GM12892 (cell line): ENCODE data around the gene HIVEP2.

Source experiments
- DNase-seq: peaks from one replicate; pipeline ENCODE4 v3.0.0; 2011; ENCODE audit not compliant: insufficient read length
- FAIRE-seq: peaks from 2 replicates; lab custom pipeline; 2011; peaks lifted over from hg19 to GRCh38; lab: Jason Lieb, UNC
- POLR2A ChIP-seq: IDR thresholded peaks from 2 replicates; pipeline ENCODE4 v1.6.1; 2011; ENCODE audit warnings: low read depth, low read length, control low read depth
- POLR2AphosphoS5 ChIP-seq: IDR thresholded peaks from 2 replicates; pipeline ENCODE4 v1.6.1; 2011; ENCODE audit warnings: low read depth, low read length, control low read depth
- TAF1 ChIP-seq: IDR thresholded peaks from 2 replicates; pipeline ENCODE4 v1.6.1; 2011; ENCODE audit warnings: low read depth, mild to moderate bottlenecking, control low read depth, low read length, borderline replicate concordance

Gene HIVEP2

DNA sequence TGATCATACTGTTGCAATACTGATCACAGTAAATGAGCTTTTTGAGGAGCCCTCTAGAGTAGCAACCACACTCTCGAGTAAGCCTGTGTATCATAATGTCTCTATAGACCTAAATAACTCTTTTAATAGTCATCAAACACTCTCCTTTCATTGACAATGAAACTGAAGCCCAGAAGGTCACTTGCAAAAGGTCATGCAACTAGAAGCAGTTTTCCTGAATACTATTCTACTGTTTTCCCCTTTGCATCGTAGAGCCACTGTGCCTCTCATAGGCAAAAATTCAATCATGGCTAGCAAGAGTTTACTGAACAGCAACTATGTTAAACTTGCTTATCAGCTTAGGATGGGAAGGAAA is 105.3 kb downstream of the HIVEP2 start:
- FAIRE-seq (peak; percentile 56), DNase-seq (no peak)
- TF ChIP-seq POLR2A: no peak

DNA sequence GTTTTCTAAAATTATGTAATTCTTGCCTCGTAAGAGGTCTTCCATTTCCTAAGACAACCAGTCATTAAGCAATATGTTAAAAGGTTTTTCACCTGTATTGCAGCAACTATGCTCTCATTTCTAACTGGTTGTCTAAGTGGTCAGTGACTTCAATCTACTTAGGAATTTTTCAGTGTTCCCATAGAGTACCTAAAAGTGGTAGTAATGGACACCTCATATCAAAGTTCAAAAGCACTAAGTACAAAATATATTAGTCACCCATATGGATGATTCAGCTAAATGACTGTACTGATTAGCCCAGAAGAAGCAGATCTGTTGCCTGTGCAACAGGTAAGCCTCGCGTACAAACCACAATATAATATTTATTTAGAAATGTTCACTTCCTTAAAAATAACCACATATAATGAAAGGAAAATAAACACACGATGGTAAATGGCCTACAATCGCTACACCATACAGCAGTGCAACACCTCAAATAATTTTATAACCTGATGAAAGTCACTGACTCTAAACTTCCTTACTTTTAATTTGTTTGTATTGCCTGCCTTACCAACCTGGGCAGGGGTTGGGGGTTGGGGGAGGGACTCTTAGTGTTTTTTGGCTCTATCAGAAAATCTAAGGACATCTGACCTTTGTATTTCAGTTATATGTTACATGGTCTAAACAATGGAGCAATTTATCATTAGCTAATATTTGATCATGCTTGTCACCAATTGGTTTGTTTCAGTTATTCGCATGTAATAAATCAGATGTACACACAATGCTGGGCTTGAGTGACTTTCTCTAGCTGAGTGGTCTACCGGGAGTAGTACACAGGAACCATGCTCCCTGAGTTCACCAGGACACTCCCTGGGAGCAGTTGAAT is 105.9 kb downstream of the HIVEP2 start:
- TF ChIP-seq TAF1: no peak
- no peak for TF ChIP-seq POLR2A
- no peak for TF ChIP-seq POLR2AphosphoS5
- FAIRE-seq (peak; percentile 73), DNase-seq (no peak)

DNA sequence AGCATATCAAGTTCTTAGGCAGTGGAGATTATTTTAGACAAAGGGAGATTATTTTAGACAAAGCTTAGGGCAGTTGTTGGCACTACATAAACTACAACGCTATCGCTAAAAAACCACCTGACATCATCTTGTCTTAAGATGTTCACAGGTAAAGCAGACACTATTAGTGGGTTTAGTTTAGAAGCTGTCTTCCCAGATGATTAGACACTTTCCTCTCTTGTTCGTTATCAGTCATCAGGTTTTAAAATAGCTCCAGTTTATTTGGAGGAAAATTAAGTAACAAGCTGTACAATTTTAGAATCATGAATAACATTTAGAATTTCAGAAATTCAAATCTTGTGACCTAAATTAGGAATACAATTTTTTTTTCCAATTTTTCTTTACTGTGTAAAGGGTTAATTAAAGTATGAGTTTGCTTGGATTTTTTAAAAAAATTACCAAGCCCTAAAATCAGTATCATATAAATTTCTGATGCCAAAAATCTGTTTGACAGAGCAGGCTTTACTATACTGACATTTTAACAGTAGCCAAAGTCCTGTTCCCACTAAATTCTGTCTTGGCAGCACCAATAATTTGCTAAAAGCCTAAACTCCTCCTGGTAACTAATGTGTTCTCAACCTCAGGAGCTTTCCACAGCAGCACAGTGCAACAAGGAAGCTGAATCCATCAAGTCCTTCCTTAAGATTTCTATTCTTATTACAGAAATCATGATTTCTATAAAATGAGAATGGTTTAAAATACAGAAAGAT is 109.0 kb downstream of the HIVEP2 start:
- TF ChIP-seq POLR2AphosphoS5: no peak
- TF ChIP-seq POLR2A: no peak
- no peak for TF ChIP-seq TAF1
- DNase-seq: no peak
- no peak for FAIRE-seq

DNA sequence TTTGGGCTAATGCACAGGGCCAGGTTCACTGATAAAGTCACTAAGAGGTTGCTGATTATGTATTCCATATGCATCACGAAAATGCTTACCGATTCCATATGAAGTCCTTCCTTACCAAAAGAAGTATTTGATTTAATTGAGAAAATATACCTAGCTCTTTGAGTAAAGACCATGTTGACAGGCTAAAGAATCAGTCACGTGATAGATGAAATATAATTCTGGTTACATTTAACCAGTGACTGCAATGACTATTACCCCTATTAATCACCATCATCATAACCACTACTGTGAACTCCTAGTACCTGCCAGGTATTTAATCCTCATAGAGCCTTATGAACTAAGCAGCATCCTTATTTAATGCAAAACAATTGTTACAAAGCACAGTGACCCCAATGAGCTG is 110.1 kb downstream of the HIVEP2 start:
- TF ChIP-seq POLR2AphosphoS5: no peak
- no peak for TF ChIP-seq TAF1
- no peak for TF ChIP-seq POLR2A
- FAIRE-seq (no peak), DNase-seq (no peak)

DNA sequence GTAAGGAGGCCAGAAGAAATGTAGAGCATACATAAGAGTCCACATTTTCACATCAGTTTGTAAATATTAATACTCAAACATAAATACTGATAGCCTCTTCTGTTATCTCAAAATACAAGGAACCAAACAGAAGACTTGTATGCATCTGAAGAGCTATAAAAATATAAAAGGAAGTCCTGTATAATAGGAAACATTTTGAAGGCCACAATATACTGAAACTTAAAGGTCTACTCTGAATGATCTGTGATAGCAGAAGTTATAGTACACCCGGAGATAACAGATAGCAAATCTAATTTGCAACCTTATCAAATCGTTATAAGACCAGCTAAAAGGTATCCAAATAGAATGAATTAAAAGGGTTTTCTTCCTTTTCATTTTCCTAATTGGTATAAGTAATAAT is 111.2 kb downstream of the HIVEP2 start:
- TF ChIP-seq POLR2A (no peak), TAF1 (no peak), POLR2AphosphoS5 (no peak)
- FAIRE-seq (no peak), DNase-seq (no peak)

DNA sequence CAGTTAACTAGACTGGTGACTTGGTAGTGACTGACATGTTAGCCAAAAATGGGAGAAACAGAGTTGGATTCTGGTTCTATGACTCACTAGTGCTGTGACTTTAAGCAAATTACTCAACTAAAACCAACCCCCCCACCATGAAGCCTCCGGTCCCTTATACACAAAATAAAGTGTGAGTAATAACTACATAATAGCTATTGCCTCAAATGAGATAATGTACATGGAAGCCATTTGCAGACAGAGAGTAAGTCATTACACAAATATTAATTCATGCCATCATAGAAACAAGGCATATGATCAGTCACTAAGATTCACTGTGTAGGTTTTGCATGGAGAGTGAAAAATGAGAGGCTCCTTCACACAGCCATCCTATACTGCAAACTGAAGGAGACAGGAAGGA is 111.9 kb downstream of the HIVEP2 start:
- FAIRE-seq (peak; percentile 72), DNase-seq (no peak)
- no peak for TF ChIP-seq POLR2A
- TF ChIP-seq POLR2AphosphoS5: no peak
- no peak for TF ChIP-seq TAF1

DNA sequence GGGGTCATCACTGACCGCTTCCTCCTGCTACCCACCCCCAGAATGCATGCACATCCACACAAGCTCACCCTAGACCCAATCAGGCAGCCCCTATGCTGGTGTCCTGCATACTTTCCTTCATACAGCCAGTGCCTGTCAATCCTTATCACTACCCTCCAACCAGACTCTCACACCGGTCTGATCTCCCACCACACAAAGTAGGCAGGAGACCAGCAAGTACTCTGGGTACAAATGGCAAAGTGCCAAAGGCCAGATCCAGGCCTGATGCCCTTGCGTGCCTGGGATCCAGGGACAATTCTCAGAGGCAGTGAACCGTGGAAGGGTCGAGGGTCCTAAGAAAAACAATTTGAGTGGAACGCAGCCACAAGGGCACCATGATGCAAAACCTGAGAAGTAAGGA is 114.2 kb downstream of the HIVEP2 start:
- no peak for DNase-seq
- peak; percentile 44 for FAIRE-seq
- TF ChIP-seq TAF1 (no peak), POLR2A (no peak), POLR2AphosphoS5 (no peak)

DNA sequence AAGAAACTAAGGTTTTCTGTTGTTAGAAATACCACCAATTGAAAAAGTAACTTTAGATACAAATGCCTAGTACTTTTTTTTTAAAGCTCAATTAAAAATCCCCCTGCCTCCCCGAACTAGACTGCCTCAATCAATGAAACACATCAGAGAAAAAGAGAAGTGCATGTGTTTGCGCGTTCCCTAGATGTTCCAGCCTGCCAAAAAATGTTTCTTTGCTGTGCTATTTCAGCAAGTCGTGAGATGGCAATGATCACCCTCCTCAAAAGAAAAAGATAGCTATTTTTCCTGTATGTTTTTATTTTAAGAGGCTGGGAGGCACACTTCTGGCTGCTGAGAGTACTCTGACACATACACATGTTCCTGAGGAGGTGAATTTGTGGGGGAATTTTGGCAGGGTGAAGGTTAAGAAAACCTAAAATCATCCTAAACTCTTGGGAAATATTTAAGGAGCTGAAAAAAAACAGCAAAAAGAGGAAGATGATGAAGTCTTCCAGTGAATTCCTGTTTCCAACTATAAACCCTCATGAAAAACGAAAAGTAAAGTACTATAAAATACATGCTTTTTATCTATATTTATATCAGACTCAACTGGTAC is 114.8 kb downstream of the HIVEP2 start:
- no peak for DNase-seq
- FAIRE-seq: no peak
- TF ChIP-seq POLR2AphosphoS5: no peak

DNA sequence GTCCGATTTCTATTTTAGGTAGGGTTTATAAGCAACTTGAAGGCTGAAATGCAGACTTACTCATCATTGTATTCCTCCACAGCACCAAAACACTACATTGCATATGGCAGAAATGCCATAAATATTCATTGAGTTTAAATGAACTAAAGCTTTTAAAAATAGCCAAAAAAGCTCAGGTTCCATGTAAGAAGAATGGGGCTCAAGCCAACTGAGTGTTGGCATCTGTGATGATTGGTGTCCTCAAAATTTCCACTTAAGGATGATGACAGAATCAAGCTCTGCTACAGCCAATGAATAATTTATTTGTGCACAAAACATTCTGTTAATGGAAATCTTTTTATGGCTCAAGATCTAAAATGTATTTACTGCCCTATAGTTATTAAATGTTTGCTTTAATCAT is 115.4 kb downstream of the HIVEP2 start:
- no peak for FAIRE-seq
- TF ChIP-seq POLR2A (no peak), POLR2AphosphoS5 (no peak), TAF1 (no peak)
- DNase-seq: no peak

DNA sequence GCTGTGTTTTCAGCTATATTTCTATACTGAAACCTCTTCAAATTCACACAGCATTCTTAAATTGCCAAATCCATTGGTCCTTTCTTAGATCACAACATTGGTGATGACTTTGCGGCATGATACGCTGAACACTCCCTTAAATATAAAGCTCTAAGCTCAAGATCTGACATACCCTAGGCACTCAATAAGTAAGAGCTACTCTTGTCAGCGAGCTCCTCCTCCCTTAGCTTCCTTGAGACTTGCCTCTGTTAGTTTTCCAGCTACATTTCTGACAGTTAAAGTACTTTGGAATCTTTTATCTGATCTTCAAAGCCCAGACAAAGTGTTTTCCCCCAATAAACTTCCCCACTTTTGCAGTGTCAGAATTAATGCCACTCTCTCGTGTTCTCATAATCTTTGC is 117.0 kb downstream of the HIVEP2 start:
- DNase-seq (no peak), FAIRE-seq (no peak)
- no peak for TF ChIP-seq TAF1
- no peak for TF ChIP-seq POLR2AphosphoS5
- TF ChIP-seq POLR2A: no peak

DNA sequence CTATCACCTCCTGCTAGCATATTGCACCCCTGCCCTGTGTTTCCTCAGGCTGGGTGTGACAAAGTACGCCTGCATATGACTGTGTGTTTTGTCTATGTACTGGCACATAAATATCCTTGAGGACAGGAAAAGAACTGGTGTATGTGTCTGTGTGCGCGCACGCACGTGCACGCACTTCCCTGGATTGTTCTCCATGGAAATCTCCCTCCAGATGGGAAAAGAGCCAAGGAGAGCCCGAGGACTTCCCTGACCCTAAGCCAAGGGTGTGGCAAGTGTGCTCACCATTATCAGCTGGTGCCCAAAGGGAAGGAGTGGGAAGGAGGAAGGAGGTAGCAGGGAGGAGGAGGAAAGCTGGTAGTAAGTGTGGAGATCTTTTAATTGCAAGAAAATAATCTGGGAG is 117.6 kb downstream of the HIVEP2 start:
- TF ChIP-seq TAF1: no peak
- no peak for TF ChIP-seq POLR2A
- TF ChIP-seq POLR2AphosphoS5: no peak
- FAIRE-seq: no peak
- DNase-seq: no peak

DNA sequence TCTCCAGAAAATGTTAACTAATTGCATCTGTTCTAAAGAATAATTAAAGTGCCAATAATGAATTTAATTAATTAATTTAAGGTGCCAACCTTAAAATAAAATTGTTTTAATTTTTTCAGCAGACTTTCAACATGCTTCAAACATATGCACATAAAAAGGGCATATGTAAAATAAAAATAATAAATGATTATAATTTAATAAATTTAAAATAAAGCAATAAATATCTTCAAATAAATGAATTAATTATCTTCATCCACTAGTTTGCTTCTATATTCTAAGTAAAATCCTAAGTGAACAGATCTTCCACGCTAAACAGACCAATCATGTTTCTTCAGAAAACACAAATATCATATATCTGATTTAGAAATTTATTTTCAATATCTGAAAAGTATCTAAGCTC is 119.2 kb downstream of the HIVEP2 start:
- DNase-seq: no peak
- no peak for FAIRE-seq
- TF ChIP-seq POLR2AphosphoS5: no peak
- TF ChIP-seq POLR2A: no peak
- TF ChIP-seq TAF1: no peak
